PC-9 (cell line): Measurements from ENCODE around the gene GPBAR1. TPM values are rescaled to one million over a fixed set of nuclear protein-coding genes. Genes with fewer than 3 reads are reported as not detected.
A peak's percentile ranks its signal among the peaks of the same experiment; 100 is the strongest.

Experiments used
- BruUV-seq: library from RNA; stranded (reverse); fragments of 400-500 nt; replicated peaks from 2 replicates; lab custom pipeline; 2021; lab: Mats Ljungman, UMichigan
- CTCF ChIA-PET: fragments of 300-600 bp; sonication (Branson Sonifier 250); formaldehyde crosslinking; loops from one replicate; lab custom pipeline; 2022; ENCODE audit warnings: antibody characterized with exemption; lab: Charles Lee
- POLR2A ChIA-PET: fragments of 300-600 bp; sonication (Branson Sonifier 250); formaldehyde crosslinking; loops from one replicate; lab custom pipeline; 2022; ENCODE audit warnings: antibody characterized with exemption; ENCODE audit not compliant: unreplicated experiment; lab: Charles Lee
- DNase-seq, 2 experiments: peaks; one replicate each; pipeline versions ENCODE4 v3.0.0 to v3.0.0-alpha.2; 2015 to 2022; ENCODE audit warnings: mixed read lengths in 1 of 2
- H2AFZ ChIP-seq: fragments of 200-600 bp; sonication (generic); 2 replicates; pipeline ENCODE4 v1.8.1; 2017; ENCODE audit warnings: antibody characterized with exemption
- H3F3A ChIP-seq: fragments of 200-600 bp; sonication (generic); 2 replicates; pipeline ENCODE4 v1.8.1; 2017; ENCODE audit warnings: antibody characterized with exemption, mild to moderate bottlenecking, low read depth; ENCODE audit not compliant: insufficient read depth
- H3K27ac ChIP-seq: fragments of 200-600 bp; sonication (generic); 2 replicates; pipeline ENCODE4 v1.6.1; 2016; ENCODE audit warnings: mixed run types
- H3K27me3 ChIP-seq: fragments of 200-600 bp; sonication (generic); 2 replicates; pipeline ENCODE4 v1.6.1; 2016; ENCODE audit warnings: low read depth, mixed run types; ENCODE audit not compliant: insufficient read depth
- H3K36me3 ChIP-seq: fragments of 200-600 bp; sonication (generic); 2 replicates; pipeline ENCODE4 v1.6.1; 2016; ENCODE audit warnings: low read depth, mixed run types
- H3K4me1 ChIP-seq: fragments of 200-600 bp; sonication (generic); replicated peaks from 2 replicates; pipeline ENCODE4 v1.6.1; 2016; ENCODE audit warnings: mixed run types; ENCODE audit not compliant: insufficient read depth
- H3K4me2 ChIP-seq: fragments of 200-600 bp; sonication (generic); 2 replicates; pipeline ENCODE4 v1.6.1; 2017; ENCODE audit warnings: mixed run types
- H3K4me3 ChIP-seq: fragments of 200-600 bp; sonication (generic); 2 replicates; pipeline ENCODE4 v1.6.1; 2016; ENCODE audit warnings: mixed run types
- H3K79me2 ChIP-seq: fragments of 200-600 bp; sonication (generic); 2 replicates; pipeline ENCODE4 v1.6.1; 2017; ENCODE audit warnings: low read depth, mixed run types
- H3K9me2 ChIP-seq: fragments of 200-600 bp; sonication (generic); 2 replicates; pipeline ENCODE4 v1.8.1; 2017; ENCODE audit warnings: mild to moderate bottlenecking; ENCODE audit not compliant: insufficient read depth
- H3K9me3 ChIP-seq: fragments of 200-600 bp; sonication (generic); 2 replicates; pipeline ENCODE4 v1.8.1; 2016; ENCODE audit warnings: low read depth; ENCODE audit not compliant: insufficient read depth
- H4K20me1 ChIP-seq: fragments of 200-600 bp; sonication (generic); 2 replicates; pipeline ENCODE4 v1.8.1; 2017; ENCODE audit not compliant: insufficient read depth
- EZH2 ChIP-seq: fragments of 200-600 bp; sonication (generic); IDR thresholded peaks from 2 replicates; pipeline ENCODE4 v1.8.0; 2017; ENCODE audit warnings: antibody characterized with exemption, low read depth
- intact Hi-C: fragments of 100-400 bp; cut with micrococcal nuclease; formaldehyde crosslinking; loops from one replicate; pipeline ENCODE4 v1.10.0; 2022; ENCODE audit not compliant: unreplicated experiment
- total RNA-seq: library from RNA; stranded (reverse); gene quantifications from 2 replicates; pipeline ENCODE4 v1.2.3, GENCODE V29; 2021
- TF ChIP-seq, protein P1 (sequence below): fragments of 200-600 bp; sonication (generic); conservative IDR thresholded peaks from 2 replicates; pipeline ENCODE4 v1.6.1; 2017; ENCODE audit warnings: mixed run types, antibody characterized with exemption, mild to moderate bottlenecking, moderate library complexity

Gene GPBAR1
- total RNA-seq, 1 experiment from 2014 or later: 0.22 TPM

DNA sequence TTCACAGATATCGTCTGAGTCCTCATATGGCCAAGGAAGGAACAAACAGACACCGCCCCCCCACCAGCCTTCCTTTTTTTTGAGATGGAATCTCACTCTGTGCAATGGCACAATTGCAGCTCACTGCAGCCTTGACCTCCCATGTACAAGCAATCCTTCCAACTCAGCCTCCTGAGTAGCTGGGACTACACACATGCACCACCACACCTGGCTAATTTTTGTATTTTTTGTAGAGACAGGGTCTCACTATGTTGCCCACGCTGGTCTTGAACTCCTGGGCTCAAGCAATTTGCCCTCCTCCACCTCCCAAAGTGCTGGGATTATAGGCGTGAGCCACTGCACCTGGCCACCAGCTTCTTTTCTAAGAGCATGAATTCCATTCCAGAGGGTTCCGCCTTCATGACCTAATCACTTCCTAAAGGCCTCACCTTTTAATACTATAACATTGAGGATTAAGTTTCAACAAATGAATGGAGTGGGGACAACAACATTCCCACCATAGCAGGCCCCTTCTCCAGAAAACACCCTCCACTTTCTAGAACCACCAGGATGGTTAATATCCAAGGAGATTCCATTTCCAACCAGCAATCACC lies 33.7 kb downstream of the GPBAR1 start:
- no peak overlapping the region for H3K4me3 ChIP-seq
- H3F3A ChIP-seq: peaks cover 64% of the 10 kb centered on the region
- H3K4me1 ChIP-seq: peaks cover 86% of the 10 kb centered on the region
- ChIA-PET CTCF (interaction anchor here (1.6 kb wide), 1 partner anchor 8 kb away, joined by 11 read pairs; no protein-coding TSS in a partner anchor), POLR2A (interaction anchor here (0.5 to 0.6 kb wide), 2 partner anchors 93 to 105 kb away, joined by 3 to 4 read pairs; partner anchors contain the start of gene CTDSP1)
- H3K27ac ChIP-seq: peak overlapping the region; percentile 96
- no peak for TF ChIP-seq EZH2
- TF ChIP-seq, protein P1, sequence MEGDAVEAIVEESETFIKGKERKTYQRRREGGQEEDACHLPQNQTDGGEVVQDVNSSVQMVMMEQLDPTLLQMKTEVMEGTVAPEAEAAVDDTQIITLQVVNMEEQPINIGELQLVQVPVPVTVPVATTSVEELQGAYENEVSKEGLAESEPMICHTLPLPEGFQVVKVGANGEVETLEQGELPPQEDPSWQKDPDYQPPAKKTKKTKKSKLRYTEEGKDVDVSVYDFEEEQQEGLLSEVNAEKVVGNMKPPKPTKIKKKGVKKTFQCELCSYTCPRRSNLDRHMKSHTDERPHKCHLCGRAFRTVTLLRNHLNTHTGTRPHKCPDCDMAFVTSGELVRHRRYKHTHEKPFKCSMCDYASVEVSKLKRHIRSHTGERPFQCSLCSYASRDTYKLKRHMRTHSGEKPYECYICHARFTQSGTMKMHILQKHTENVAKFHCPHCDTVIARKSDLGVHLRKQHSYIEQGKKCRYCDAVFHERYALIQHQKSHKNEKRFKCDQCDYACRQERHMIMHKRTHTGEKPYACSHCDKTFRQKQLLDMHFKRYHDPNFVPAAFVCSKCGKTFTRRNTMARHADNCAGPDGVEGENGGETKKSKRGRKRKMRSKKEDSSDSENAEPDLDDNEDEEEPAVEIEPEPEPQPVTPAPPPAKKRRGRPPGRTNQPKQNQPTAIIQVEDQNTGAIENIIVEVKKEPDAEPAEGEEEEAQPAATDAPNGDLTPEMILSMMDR: no peak
- peaks cover 3% of the 10 kb centered on the region; the same call in 1 of the 2 replicates for H4K20me1 ChIP-seq
- BruUV-seq: no TSS peak
- intact Hi-C loops: loop anchor here (5.0 kb wide), 1 partner anchor 273 kb away; the partner anchor contains the start of genes CNOT9 and USP37
- no peaks in the 10 kb centered on the region for H3K27me3 ChIP-seq
- peak in 1 of 2 experiments; percentile 69 for DNase-seq
- peaks cover 28% of the 10 kb centered on the region for H3K79me2 ChIP-seq
- H3K36me3 ChIP-seq: no peaks in the 10 kb centered on the region
- no peaks in the 10 kb centered on the region for H3K9me3 ChIP-seq
- H3K9me2 ChIP-seq: no peaks in the 10 kb centered on the region
- no peak overlapping the region for H2AFZ ChIP-seq
- H3K4me2 ChIP-seq: peak overlapping the region; percentile 75

DNA sequence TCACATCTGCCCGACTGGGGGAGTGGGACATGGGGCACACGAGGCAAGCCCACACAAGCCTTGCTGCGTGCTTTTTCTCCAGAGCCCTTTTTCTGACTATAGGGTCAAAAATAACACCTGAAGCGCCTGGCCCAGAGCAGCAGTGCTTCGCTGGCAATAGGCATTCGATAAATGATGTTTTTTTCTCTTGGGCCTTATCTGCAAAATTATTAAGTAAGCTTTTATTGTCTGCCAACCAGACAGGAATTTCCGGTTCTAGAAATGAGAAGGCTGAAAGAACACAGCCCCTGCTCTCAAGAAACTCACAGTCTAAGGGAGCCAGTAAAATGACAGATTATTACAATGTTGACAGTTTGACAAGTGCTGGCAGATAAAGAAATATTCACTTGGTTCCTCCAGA lies 34.2 kb downstream of the GPBAR1 start:
- POLR2A ChIA-PET: interaction anchor here (0.7 kb wide), 2 partner anchors 22 to 24 kb away, joined by 3 read pairs; no protein-coding TSS in a partner anchor

DNA sequence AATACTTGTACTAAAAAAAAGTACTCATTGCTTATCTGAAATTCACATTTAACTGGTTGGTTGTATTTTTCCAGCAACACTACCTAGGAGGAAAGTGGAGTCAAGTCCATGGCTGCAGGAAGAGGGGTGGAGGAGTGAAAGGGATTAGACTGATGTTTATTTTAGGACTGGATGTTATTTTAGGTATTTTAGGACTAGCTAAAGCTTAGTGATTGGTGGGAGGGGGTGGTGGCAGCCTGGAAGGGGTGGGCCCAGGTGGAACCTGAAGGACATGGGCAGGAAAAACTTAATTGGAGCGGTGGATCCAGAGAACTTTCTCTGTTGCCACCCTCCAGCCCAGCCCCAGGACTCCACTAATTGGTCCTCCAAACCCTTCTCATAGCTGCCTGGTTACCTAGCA lies 35.4 kb downstream of the GPBAR1 start:
- Histone ChIP-seq H4K20me1 (no peaks in the 10 kb centered on the region), H3K27ac (peak overlapping the region; percentile 96), H3K4me3 (no peak overlapping the region), H3K36me3 (no peaks in the 10 kb centered on the region), H3K79me2 (peaks cover 11% of the 10 kb centered on the region), H3K9me3 (no peaks in the 10 kb centered on the region), H3K4me1 (peaks cover 69% of the 10 kb centered on the region), H3F3A (peaks cover 69% of the 10 kb centered on the region), H3K9me2 (no peaks in the 10 kb centered on the region), H3K27me3 (no peaks in the 10 kb centered on the region), H3K4me2 (peak overlapping the region; percentile 75), H2AFZ (no peak overlapping the region)
- CTCF ChIA-PET: interaction anchor here (1.6 kb wide), 1 partner anchor 9 kb away, joined by 11 read pairs; no protein-coding TSS in a partner anchor
- intact Hi-C loops: no loop called here
- TF ChIP-seq, protein P1: no peak
- TF ChIP-seq EZH2: no peak
- no peak for DNase-seq
- BruUV-seq: no TSS peak
- POLR2A ChIA-PET: interaction anchor here (0.5 to 0.9 kb wide), 3 partner anchors 13 to 100 kb away, joined by 4 to 15 read pairs (median 6); no protein-coding TSS in a partner anchor

More for the DNA sequence above, 34.2 kb downstream of the GPBAR1 start:
- Histone ChIP-seq H3K4me1 (peaks cover 81% of the 10 kb centered on the region), H4K20me1 (peaks cover 3% of the 10 kb centered on the region; the same call in 1 of the 2 replicates), H3K27me3 (no peaks in the 10 kb centered on the region), H3K4me3 (peak overlapping the region; percentile 27; the same call in 1 of the 2 replicates), H2AFZ (no peak overlapping the region), H3K79me2 (peaks cover 23% of the 10 kb centered on the region), H3K27ac (peak overlapping the region; percentile 96), H3K9me3 (no peaks in the 10 kb centered on the region), H3K9me2 (no peaks in the 10 kb centered on the region), H3K4me2 (peak overlapping the region; percentile 75), H3F3A (peaks cover 64% of the 10 kb centered on the region), H3K36me3 (no peaks in the 10 kb centered on the region)
- TF ChIP-seq, protein P1: no peak
- TF ChIP-seq EZH2: no peak
- DNase-seq: peak in 1 of 2 experiments; percentile 92
- BruUV-seq: no TSS peak
- intact Hi-C loops: no loop called here
- CTCF ChIA-PET: interaction anchor here (0.6 to 1.6 kb wide), 2 partner anchors 8 to 16 kb away, joined by 11 to 14 read pairs; no protein-coding TSS in a partner anchor
